CD8-positive, alpha-beta memory T cell (primary cell): Measurements from ENCODE around the gene ILDR1. TPM values are rescaled to one million over a fixed set of nuclear protein-coding genes. Genes with fewer than 3 reads are reported as not detected.
"Not testable (repeated sequence)": the region's sequence is repeated elsewhere in the genome, so short reads cannot be mapped to it uniquely, and the experiment has no call there.

Experiments
- CTCF ChIA-PET: fragments of 350-600 bp; sonication (Branson Sonifier 250); formaldehyde crosslinking; loops from one replicate; lab custom pipeline; 2021; ENCODE audit warnings: antibody characterized with exemption; lab: Charles Lee
- POLR2A ChIA-PET: fragments of 350-600 bp; sonication (Branson Sonifier 250); formaldehyde crosslinking; loops from one replicate; lab custom pipeline; 2021; ENCODE audit warnings: antibody characterized with exemption; lab: Charles Lee
- DNase-seq, 5 donors: peaks; one replicate each; pipeline versions ENCODE4 v3.0.0 to v3.0.0-alpha.2; 2020 to 2022; ENCODE audit warnings: mixed read lengths in 1 of 5
- H3K27ac ChIP-seq: one replicate; pipeline ENCODE4 v1.7.0; 2013; ENCODE audit warnings: low read depth, mild to moderate bottlenecking, low read length, moderate library complexity
- H3K27me3 ChIP-seq: 2 replicates; pipeline ENCODE4 v1.7.0; 2013; ENCODE audit warnings: low read length, mild to moderate bottlenecking; ENCODE audit not compliant: insufficient read depth, poor library complexity, severe bottlenecking
- H3K36me3 ChIP-seq: 2 replicates; pipeline ENCODE4 v1.7.0; 2013; ENCODE audit warnings: mild to moderate bottlenecking, low read length, moderate library complexity; ENCODE audit not compliant: insufficient read depth
- H3K4me1 ChIP-seq: 2 replicates; pipeline ENCODE4 v1.7.0; 2013; ENCODE audit warnings: mild to moderate bottlenecking, low read length, moderate library complexity; ENCODE audit not compliant: insufficient read depth
- H3K4me3 ChIP-seq: 2 replicates; pipeline ENCODE4 v1.7.0; 2013; ENCODE audit warnings: mild to moderate bottlenecking, low read length
- H3K9me3 ChIP-seq: 2 replicates; pipeline ENCODE4 v1.7.0; 2013; ENCODE audit warnings: mild to moderate bottlenecking, low read length
- H3K27ac Mint-ChIP-seq, 8 donors: one replicate each; pipeline ENCODE4 v1.8.0; 2020 to 2021; ENCODE audit warnings: mixed read lengths in 8 of 8, mild to moderate bottlenecking in 6 of 8, inconsistent platforms in 3 of 8, moderate library complexity in 3 of 8
- H3K27me3 Mint-ChIP-seq, 2 donors: one replicate each; pipeline ENCODE4 v1.8.0; 2020 to 2021; ENCODE audit warnings: mixed read lengths in 2 of 2, mild to moderate bottlenecking in 1 of 2, moderate library complexity in 1 of 2
- H3K36me3 Mint-ChIP-seq, 3 donors: one replicate each; pipeline ENCODE4 v1.8.0; 2020 to 2021; ENCODE audit warnings: mixed read lengths in 3 of 3, inconsistent platforms in 1 of 3, mild to moderate bottlenecking in 1 of 3
- H3K4me1 Mint-ChIP-seq, 3 donors: one replicate each; pipeline ENCODE4 v1.8.0; 2020 to 2021; ENCODE audit warnings: mixed read lengths in 3 of 3, inconsistent platforms in 1 of 3, mild to moderate bottlenecking in 1 of 3
- H3K4me3 Mint-ChIP-seq, 7 donors: one replicate each; pipeline ENCODE4 v1.8.0; 2020 to 2021; ENCODE audit warnings: mixed read lengths in 7 of 7, mild to moderate bottlenecking in 6 of 7, moderate library complexity in 4 of 7, inconsistent platforms in 2 of 7
- H3K9me3 Mint-ChIP-seq, 5 donors: one replicate each; pipeline ENCODE4 v1.8.0; 2020 to 2022; ENCODE audit warnings: mixed read lengths in 5 of 5, mild to moderate bottlenecking in 3 of 5, moderate library complexity in 2 of 5, inconsistent platforms in 1 of 5
- polyA plus RNA-seq: library from polyadenylated mRNA; unstranded; fragments of 300-500 nt; fragmentation: Illumina TruSeq; gene quantifications from one replicate; pipeline ENCODE4 v1.2.3, GENCODE V29; 2021
- total RNA-seq, 2 experiments: library from RNA; stranded (reverse); gene quantifications; one replicate each; pipeline ENCODE4 v1.2.3, GENCODE V29; 2021

The ILDR1 gene
- total and polyA plus RNA-seq, 3 experiments from 2014 or later: not detected

GRCh38 chr3:122058294-122058693, 36.2 kb upstream of the ILDR1 start:
- H3K4me3 ChIP-seq: no peak overlapping the region
- H3K4me3 Mint-ChIP-seq: no peak overlapping the region
- H3K9me3 ChIP-seq: no peaks in the 10 kb centered on the region
- POLR2A ChIA-PET: no interaction called here
- CTCF ChIA-PET: no interaction called here
- H3K4me1 ChIP-seq: no peaks in the 10 kb centered on the region
- peaks cover 1 to 26% of the 10 kb centered on the region in 2 donors for H3K27me3 Mint-ChIP-seq
- no peak overlapping the region for H3K27ac ChIP-seq
- DNase-seq: no peak
- H3K4me1 Mint-ChIP-seq: no peaks in the 10 kb centered on the region
- H3K9me3 Mint-ChIP-seq: no peaks in the 10 kb centered on the region
- peaks cover 3% of the 10 kb centered on the region for H3K27me3 ChIP-seq
- no peaks in the 10 kb centered on the region for H3K36me3 ChIP-seq
- no peaks in the 10 kb centered on the region for H3K36me3 Mint-ChIP-seq
- no peak overlapping the region for H3K27ac Mint-ChIP-seq

GRCh38 chr3:122057671-122058070, 35.6 kb upstream of the ILDR1 start:
- no peaks in the 10 kb centered on the region for H3K36me3 ChIP-seq
- H3K36me3 Mint-ChIP-seq: no peaks in the 10 kb centered on the region
- no peak overlapping the region for H3K27ac Mint-ChIP-seq
- H3K9me3 Mint-ChIP-seq: peaks cover 0 to 1% (median 0%) of the 10 kb centered on the region in 5 donors
- H3K4me1 ChIP-seq: no peaks in the 10 kb centered on the region
- no peak overlapping the region for H3K4me3 Mint-ChIP-seq
- peaks cover 3% of the 10 kb centered on the region for H3K27me3 ChIP-seq
- peaks cover 1 to 31% of the 10 kb centered on the region in 2 donors for H3K27me3 Mint-ChIP-seq
- no peak for DNase-seq
- H3K4me1 Mint-ChIP-seq: no peaks in the 10 kb centered on the region
- ChIA-PET CTCF (no interaction called here), POLR2A (no interaction called here)
- no peaks in the 10 kb centered on the region for H3K9me3 ChIP-seq
- H3K27ac ChIP-seq: no peak overlapping the region
- H3K4me3 ChIP-seq: no peak overlapping the region

DNA sequence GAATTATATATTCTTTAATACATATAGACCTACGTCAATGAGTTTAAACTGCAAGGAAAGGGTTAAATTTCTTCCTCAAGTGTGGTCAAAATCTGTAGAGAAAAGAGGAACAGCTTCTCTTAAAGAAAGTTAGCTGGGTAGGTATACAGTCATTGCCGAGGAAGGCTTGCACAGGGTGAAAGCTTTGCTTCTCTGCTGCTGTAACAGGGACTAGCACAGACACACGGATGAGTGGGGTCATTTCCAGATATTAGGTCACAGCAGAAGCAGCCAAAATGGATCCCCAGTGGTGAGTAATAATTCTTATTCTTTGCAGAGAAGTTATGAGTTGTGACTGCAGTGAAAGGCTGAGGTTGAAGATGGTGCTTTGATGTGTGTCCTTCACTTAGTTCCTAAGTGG, 33.2 kb upstream of the ILDR1 start, which contains the start of gene CD86:
TSS of gene CD86 (plus strand) at position 148 of the 400 bp plus-strand sequence. CDS start at position 276, 128 bp downstream.
- Mint-ChIP-seq H3K9me3 (peaks cover 0 to 1% (median 0%) of the 10 kb centered on the region in 5 donors), H3K4me1 (no peaks in the 10 kb centered on the region), H3K36me3 (no peaks in the 10 kb centered on the region), H3K4me3 (no peak within 1 kb of the TSS), H3K27me3 (peaks cover 5 to 41% of the 10 kb centered on the region in 2 donors), H3K27ac (no peak within 1 kb of the TSS)
- no peak for DNase-seq
- no peaks in the 10 kb centered on the region for H3K36me3 ChIP-seq
- no peaks in the 10 kb centered on the region for H3K9me3 ChIP-seq
- H3K27ac ChIP-seq: no peak within 1 kb of the TSS
- ChIA-PET CTCF (interaction anchor here (0.6 kb wide), 1 partner anchor 272 kb away, joined by 3 read pairs; no protein-coding TSS in a partner anchor), POLR2A (no interaction called here)
- no peak within 1 kb of the TSS for H3K4me3 ChIP-seq
- peaks cover 3% of the 10 kb centered on the region for H3K27me3 ChIP-seq
- no peaks in the 10 kb centered on the region for H3K4me1 ChIP-seq

DNA sequence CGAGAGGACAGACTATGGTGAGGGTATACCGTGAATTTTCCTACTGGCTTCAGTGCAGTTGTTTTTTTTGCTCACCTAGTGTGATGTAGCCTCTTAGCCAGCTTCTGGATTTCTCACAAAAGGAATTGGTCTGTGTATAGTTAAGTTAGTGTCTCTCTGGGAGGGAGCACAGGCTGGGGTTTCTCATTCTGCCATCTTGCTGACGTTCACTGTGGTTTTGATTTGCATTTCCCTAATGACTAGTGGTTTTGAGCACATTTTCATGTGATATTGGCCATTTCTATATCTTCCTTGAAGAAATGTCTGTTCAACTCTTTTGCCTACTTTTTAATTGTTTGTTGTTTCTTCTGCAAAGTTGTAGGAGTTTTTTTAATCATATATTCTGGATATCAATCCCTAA, 30.9 kb upstream of the ILDR1 start:
- Histone ChIP-seq H3K27me3 (peaks cover 3% of the 10 kb centered on the region), H3K36me3 (no peaks in the 10 kb centered on the region), H3K4me3 (no peak overlapping the region), H3K4me1 (no peaks in the 10 kb centered on the region), H3K9me3 (no peaks in the 10 kb centered on the region), H3K27ac (no peak overlapping the region)
- H3K27ac Mint-ChIP-seq: no peak overlapping the region
- peaks cover 4 to 31% of the 10 kb centered on the region in 2 donors for H3K27me3 Mint-ChIP-seq
- H3K9me3 Mint-ChIP-seq: peaks cover under 1 to 4% (median 3%) of the 10 kb centered on the region in 5 donors
- H3K36me3 Mint-ChIP-seq: no peaks in the 10 kb centered on the region
- no peak overlapping the region for H3K4me3 Mint-ChIP-seq
- no peaks in the 10 kb centered on the region for H3K4me1 Mint-ChIP-seq
- DNase-seq: no peak
- CTCF ChIA-PET: no interaction called here
- POLR2A ChIA-PET: no interaction called here

- H3K9me3 ChIP-seq, H3K4me1 ChIP-seq, CTCF ChIA-PET, H3K27ac Mint-ChIP-seq, H3K27me3 ChIP-seq, H3K27ac ChIP-seq, H3K36me3 Mint-ChIP-seq, H3K4me1 Mint-ChIP-seq, H3K4me3 ChIP-seq, H3K4me3 Mint-ChIP-seq, H3K36me3 ChIP-seq, H3K9me3 Mint-ChIP-seq, POLR2A ChIA-PET, DNase-seq: not testable (repeated sequence)
- H3K27me3 Mint-ChIP-seq: peaks cover 4 to 10% of the 10 kb centered on the region in 2 donors
These were observed 25.7 kb upstream of the ILDR1 start for GRCh38 chr3:122047773-122048172.

- H3K27ac ChIP-seq, H3K4me3 Mint-ChIP-seq, DNase-seq, CTCF ChIA-PET, H3K9me3 Mint-ChIP-seq, H3K4me1 Mint-ChIP-seq, H3K9me3 ChIP-seq, H3K27me3 Mint-ChIP-seq, H3K27ac Mint-ChIP-seq, H3K27me3 ChIP-seq, H3K4me1 ChIP-seq, H3K36me3 ChIP-seq, H3K4me3 ChIP-seq, POLR2A ChIA-PET, H3K36me3 Mint-ChIP-seq: not testable (repeated sequence)
These were observed 25.2 kb upstream of the ILDR1 start for GRCh38 chr3:122047296-122047695.

- POLR2A ChIA-PET: no interaction called here
- H3K4me1 ChIP-seq: no peaks in the 10 kb centered on the region
- no peaks in the 10 kb centered on the region for H3K9me3 ChIP-seq
- H3K27ac ChIP-seq: no peak overlapping the region
- Mint-ChIP-seq H3K4me1 (peaks cover 8 to 15% (median 10%) of the 10 kb centered on the region in 3 donors), H3K9me3 (peaks cover 6 to 32% (median 21%) of the 10 kb centered on the region in 5 donors), H3K27ac (no peak overlapping the region), H3K36me3 (peaks cover 1 to 16% (median 5%) of the 10 kb centered on the region in 3 donors), H3K27me3 (peaks cover 9 to 10% of the 10 kb centered on the region in 2 donors), H3K4me3 (no peak overlapping the region)
- H3K36me3 ChIP-seq: no peaks in the 10 kb centered on the region
- CTCF ChIA-PET: no interaction called here
- H3K27me3 ChIP-seq: no peaks in the 10 kb centered on the region
- no peak for DNase-seq
- H3K4me3 ChIP-seq: no peak overlapping the region
These were observed 11.0 kb upstream of the ILDR1 start for GRCh38 chr3:122033023-122033422.

GRCh38 chr3:122032531-122032930, 10.5 kb upstream of the ILDR1 start:
- Mint-ChIP-seq H3K36me3 (peaks cover under 1 to 11% (median 2%) of the 10 kb centered on the region in 3 donors), H3K4me3 (no peak overlapping the region), H3K4me1 (peaks cover 8 to 15% (median 10%) of the 10 kb centered on the region in 3 donors), H3K9me3 (peaks cover 1 to 27% (median 16%) of the 10 kb centered on the region in 5 donors), H3K27ac (no peak overlapping the region), H3K27me3 (peaks cover 9 to 10% of the 10 kb centered on the region in 2 donors)
- H3K27ac ChIP-seq: no peak overlapping the region
- no peaks in the 10 kb centered on the region for H3K36me3 ChIP-seq
- no peaks in the 10 kb centered on the region for H3K4me1 ChIP-seq
- H3K27me3 ChIP-seq: no peaks in the 10 kb centered on the region
- CTCF ChIA-PET: no interaction called here
- no peak overlapping the region for H3K4me3 ChIP-seq
- no peaks in the 10 kb centered on the region for H3K9me3 ChIP-seq
- POLR2A ChIA-PET: no interaction called here
- no peak for DNase-seq
